HG03135 (cell line): Measurements from ENCODE around the gene MFAP3L.
"Not testable (repeated sequence)": the region's sequence is repeated elsewhere in the genome, so short reads cannot be mapped to it uniquely, and the experiment has no call there.

Experiments used
- ATAC-seq: cut with Tn5 transposase; IDR thresholded peaks from one replicate; pipeline ENCODE4 v1.9.1; 2021; ENCODE audit warnings: mild to moderate bottlenecking, moderate library complexity; ENCODE audit not compliant: unreplicated experiment

MFAP3L gene

GRCh38 chr4:169948271-169948670 is 77.9 kb downstream of the MFAP3L start:
- ATAC-seq: no peak

GRCh38 chr4:169945636-169946035 is 80.6 kb downstream of the MFAP3L start:
- ATAC-seq: no peak

- not testable (repeated sequence) for ATAC-seq
Observed at GRCh38 chr4:169943601-169944000, 82.6 kb downstream of the MFAP3L start.

- ATAC-seq: no peak
Observed at GRCh38 chr4:169941141-169941540, 85.1 kb downstream of the MFAP3L start.

- ATAC-seq: no peak
Observed at GRCh38 chr4:169940460-169940859, 85.7 kb downstream of the MFAP3L start.
